NCI-H146 (cell line): Measurements from ENCODE around the gene PCDH8.

Experiments used
- DNase-seq: peaks from one replicate; lab custom pipeline; 2025; lab: John Stamatoyannopoulos, UW

Gene PCDH8

DNA sequence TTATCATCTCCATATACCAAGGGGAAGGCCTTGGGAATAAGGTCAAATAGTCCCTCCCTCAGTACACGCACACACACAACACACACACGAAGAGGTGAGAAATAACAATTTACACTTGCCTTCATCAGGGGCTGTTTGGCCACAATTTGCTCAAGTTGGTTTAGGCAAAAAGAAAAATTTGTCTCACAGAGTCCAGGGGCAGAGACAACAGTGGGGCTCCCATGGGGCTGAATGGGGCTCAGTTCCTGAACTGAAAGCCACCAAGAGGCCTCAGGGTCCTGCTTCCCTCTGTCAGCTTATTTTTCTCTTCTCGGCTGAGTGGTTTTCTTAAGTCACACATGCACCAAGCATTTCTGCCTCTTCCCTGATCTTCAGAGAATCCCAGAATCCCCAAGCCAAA lies 35.5 kb downstream of the PCDH8 start:
- DNase-seq, result no peak

DNA sequence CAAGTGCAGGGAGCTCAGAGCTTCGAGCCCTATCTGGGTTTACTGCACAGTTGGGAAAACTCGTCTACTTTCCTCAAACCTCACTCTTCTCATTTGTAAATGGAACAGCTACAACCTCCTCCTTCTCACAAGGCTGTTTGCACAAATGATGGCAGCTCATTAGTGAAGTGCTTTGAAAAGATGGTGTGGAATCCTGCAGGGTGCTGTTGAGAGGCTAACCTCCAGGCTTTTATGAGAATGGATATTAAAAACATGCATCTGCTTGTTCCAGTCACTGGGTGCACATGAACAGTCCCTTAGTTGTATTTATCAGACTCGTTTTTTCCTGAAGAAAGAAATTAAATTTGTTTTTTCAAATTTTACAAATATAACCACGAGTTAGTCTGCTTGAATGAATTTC lies 36.6 kb downstream of the PCDH8 start:
- peak; percentile 59 for DNase-seq

DNA sequence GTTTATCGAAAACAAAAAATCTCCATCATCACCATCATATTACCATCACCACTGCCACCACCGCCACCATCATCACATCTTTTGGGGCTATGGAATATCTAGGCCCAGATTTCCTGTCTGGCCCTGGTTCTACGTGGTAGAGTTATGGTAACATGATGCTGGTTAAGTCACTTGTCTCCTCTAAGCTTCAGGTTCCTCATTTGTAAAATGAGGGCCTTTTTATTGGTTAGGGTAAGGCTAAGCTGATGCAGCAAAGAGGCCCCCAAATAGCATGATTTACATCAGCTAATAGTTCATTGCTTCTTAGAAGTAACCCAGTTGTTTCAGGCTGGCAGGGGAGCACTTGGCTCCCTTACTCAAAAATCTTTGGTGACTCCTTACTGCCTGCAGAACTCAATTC lies 37.9 kb downstream of the PCDH8 start:
- no peak for DNase-seq

DNA sequence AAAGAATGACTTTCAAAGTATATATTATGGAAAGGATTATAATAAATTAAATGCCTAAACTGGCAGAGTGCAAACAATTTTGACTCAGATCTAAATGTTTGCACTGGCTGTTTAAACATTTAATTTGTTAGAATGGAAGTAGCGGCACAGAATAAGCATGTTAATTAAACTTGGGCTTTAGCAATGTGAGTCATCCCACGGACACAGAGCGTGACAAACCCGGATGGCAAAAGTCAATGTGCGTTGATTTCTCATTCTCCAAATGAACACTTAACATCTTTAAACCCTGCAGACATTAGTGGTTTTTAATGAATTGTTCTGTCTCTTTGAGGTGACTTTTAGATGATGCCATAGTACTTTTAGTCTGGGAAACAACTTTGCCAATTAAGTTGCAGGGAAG lies 38.4 kb downstream of the PCDH8 start:
- peak; percentile 17 for DNase-seq

DNA sequence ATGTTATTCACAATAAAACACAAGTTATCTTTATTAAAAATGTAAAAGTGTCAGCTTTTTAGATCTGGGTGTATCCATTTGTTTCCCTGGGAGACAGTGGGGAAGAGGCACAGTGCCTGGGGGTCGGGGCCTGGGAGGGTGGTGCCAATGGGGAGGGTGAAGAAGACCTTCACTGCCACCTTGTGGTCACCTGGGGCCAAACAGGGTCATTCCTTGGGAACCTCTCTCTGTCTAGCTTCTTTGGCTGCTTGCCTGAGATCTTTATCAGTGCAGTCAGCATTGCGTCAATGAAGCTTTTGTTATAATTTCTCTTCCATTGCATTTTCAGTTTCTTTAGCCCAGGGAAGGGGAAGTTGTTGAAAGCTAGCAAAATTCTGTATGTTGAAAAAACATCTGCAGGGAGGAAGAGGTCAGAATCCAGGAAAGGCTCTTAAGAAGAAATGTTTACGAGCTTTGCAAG lies 39.1 kb downstream of the PCDH8 start:
- DNase-seq, result peak; percentile 91

DNA sequence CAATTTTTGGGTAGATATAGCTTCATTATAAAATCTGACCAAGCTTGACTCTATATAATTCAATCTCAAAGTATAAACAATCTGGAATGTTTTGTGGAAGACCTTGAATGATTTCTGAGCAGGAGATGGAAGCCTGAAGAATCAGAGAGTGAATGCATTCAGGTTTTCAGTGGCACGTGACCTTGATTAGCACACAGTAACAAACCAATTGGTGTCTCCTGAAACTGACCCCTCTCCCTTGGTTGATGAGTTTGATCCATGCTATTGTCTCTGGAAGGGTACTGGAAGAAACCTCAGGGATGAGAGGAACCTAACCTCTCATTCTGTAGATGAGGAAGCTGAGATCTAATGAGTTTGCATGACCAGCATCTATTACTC lies 39.6 kb downstream of the PCDH8 start:
- peak; percentile 61 for DNase-seq

DNA sequence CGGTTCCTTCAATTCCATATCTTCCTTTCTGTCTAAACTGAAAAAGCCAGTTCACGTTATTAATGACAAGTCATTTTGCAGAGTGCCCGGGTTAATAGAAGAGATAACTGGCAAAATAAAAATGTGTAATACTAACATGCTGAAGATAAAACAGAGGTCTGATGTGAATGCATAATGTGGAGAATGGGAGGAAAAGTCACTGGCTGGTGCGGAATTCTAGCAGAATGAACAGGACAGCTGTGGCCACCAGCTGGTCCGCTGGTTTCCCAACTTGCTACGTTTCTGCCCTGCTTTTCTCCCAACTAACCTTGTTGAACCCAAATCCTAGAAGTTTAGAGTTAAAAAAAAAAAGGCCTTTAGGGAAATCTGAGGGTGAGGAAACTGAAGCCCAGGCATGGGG lies 42.4 kb downstream of the PCDH8 start:
- no peak for DNase-seq

DNA sequence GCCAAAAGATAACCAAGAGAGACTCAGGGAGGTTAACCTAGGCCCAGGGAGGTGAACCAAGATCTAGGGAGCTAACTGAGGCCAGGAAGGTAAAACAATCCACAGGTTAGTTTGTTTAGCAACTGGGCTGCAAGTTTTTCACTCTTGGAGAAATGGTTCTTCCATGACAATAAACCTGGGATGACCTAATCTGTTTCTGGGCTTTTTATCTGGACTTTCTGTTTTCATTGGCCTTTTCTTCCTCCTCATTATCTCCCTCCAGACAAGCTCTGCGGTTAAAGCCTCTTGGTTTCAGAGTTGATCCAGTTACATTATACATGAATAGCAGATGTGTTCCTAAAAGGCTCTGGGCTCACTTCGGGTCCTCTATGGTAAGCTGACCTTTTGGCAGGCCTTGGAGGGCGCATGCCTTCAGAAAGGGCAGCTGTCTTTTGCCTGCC lies 44.2 kb downstream of the PCDH8 start:
- DNase-seq, result no peak

DNA sequence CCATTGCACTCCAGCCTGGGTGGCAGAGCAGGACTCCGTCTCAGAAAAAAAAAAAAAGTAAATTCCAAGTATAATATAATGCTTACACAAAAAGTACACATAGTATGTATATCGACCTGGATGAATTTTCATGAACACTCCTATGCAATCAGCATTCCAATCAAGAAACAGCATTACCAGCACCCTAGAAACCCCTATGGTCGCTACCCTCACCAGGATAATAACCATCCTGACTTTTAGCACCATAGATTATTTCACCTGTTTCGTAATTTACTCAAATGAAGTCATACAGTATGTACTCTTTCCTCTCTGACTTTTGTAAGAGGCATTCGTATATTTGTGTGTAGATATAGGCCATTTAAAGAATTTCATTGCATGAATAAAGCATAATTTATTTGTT lies 47.6 kb downstream of the PCDH8 start:
- DNase-seq, result no peak

DNA sequence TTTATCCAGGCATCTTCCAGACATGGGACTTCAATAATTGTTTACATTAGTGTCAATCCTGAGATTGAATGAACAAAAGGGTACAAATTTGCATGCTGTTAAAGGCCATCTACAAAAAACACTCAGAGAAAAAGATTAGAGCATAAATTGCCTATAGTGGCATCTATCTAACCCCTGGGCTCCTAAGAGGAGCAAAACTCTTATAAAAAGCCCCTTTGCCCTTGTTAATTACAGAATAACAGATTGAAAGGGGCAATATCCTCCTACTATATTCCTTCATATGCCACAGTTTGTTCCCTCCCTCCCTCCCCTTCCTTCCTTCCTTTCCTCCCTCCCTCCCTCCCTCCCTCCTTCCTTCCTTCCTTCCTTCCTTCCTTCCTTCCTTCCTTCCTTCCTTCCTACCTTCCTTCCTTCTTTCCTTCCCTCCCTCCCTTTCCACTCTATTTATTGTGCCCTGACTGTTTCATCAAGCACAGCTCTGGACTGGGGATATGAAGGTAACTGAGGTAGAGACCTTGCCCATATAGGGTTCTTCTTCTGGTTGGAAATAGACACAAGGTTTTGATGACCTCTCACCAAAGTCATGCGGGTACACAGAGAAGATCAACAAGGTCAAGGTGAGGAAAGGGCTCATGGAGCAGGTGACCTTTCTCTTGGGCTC lies 49.5 kb downstream of the PCDH8 start:
- no peak for DNase-seq

DNA sequence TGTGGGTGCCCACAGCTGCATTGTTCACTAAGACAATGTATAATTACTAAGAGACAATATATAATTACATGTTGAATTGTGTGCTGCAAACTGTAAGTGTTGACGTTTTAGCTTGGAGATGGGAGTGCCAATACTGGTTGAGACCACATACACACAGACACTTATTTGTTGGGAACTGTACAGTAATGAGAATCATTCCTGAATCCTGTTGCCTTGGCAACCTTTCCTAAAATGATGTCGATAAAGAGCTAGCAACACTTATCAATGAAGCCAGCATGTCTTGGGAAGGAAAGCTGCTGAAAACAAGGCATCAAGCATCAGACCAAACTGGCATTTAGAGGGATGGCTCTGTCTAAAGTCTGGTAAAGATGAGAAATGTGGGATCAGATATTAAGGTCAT lies 51.3 kb downstream of the PCDH8 start:
- DNase-seq, result peak; percentile 29

DNA sequence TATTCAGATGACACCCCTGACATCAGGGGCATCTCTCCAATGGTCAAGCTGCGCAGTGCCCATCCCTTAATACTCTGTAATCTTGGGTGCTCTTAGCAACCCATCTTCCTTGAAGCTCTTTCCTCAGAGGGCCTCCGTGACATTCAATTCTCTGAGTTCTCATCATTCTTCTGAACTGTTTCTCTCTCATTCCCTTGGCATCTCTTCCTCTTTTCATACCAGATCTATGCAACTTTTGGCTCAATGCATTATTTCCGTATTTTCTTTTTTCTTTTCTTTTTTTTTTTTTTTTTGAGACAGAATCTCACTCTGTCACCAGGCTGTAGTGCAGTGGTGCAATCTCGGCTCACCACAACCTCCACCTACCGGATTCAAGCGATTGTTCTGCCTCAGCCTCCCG lies 53.9 kb downstream of the PCDH8 start:
- no peak for DNase-seq

DNA sequence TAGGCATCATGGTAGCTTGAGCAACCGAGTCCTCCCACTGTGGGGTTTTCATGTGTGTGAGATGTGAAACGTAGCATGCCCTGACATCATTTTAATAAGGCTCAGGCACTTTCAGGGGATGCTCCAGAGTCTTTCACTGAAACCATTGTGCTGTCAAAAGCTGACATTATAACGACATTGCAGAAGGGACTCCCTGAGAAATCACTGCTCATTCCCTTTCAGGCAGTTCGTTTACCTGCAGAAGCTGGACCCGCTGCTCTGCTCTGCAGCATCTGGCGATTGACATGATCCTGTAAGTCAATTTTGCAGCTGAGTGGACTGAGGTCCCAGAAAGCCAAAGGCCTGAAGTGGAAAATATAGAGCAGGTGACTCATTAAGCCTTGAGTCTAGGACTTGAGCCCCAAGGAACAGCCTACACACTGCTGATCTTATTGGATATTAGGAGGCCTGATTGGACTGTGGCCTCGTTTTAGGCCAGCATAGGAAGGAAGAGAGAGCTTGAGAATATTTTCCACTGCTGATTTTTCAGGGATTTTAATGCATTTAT lies 54.9 kb downstream of the PCDH8 start:
- no peak for DNase-seq
